ENCODE results near the gene STXBP6.

Gene STXBP6

GRCh38 chr14:24909523-24910302, 140.2 kb downstream of the STXBP6 start:
- no peak for DNase-seq
- in situ Hi-C loops (cut with HindIII; ENCODE audit: low pct_ligation_motif_present, low pct_unique_long_range_greater_than_20kb, low sequenced_read_pairs) = no loop called here

- in situ Hi-C loops (cut with HindIII; ENCODE audit: low pct_ligation_motif_present, low pct_unique_long_range_greater_than_20kb, low sequenced_read_pairs) = no loop called here
- no peak for DNase-seq
These were observed 141.2 kb downstream of the STXBP6 start for GRCh38 chr14:24908592-24909236.

- DNase-seq = no peak
- in situ Hi-C loops (cut with HindIII; ENCODE audit: low pct_ligation_motif_present, low pct_unique_long_range_greater_than_20kb, low sequenced_read_pairs) = no loop called here
These were observed 145.4 kb downstream of the STXBP6 start for GRCh38 chr14:24904533-24904932.

GRCh38 chr14:24903337-24903736, 146.6 kb downstream of the STXBP6 start:
- in situ Hi-C loops (cut with HindIII; ENCODE audit: low pct_ligation_motif_present, low pct_unique_long_range_greater_than_20kb, low sequenced_read_pairs) = no loop called here
- peak; percentile 58 for DNase-seq

GRCh38 chr14:24900269-24901100, 149.5 kb downstream of the STXBP6 start:
- in situ Hi-C loops (cut with HindIII; ENCODE audit: low pct_ligation_motif_present, low pct_unique_long_range_greater_than_20kb, low sequenced_read_pairs) = no loop called here
- DNase-seq = no peak

- DNase-seq = no peak
- in situ Hi-C loops (cut with HindIII; ENCODE audit: low pct_ligation_motif_present, low pct_unique_long_range_greater_than_20kb, low sequenced_read_pairs) = no loop called here
These were observed 152.2 kb downstream of the STXBP6 start for GRCh38 chr14:24897793-24898192.

GRCh38 chr14:24895622-24896021, 154.3 kb downstream of the STXBP6 start:
- in situ Hi-C loops (cut with HindIII; ENCODE audit: low pct_ligation_motif_present, low pct_unique_long_range_greater_than_20kb, low sequenced_read_pairs) = no loop called here
- no peak for DNase-seq

- DNase-seq = no peak
- in situ Hi-C loops (cut with HindIII; ENCODE audit: low pct_ligation_motif_present, low pct_unique_long_range_greater_than_20kb, low sequenced_read_pairs) = no loop called here
These were observed 154.7 kb downstream of the STXBP6 start for GRCh38 chr14:24895243-24895583.

- no peak for DNase-seq
- in situ Hi-C loops (cut with HindIII; ENCODE audit: low pct_ligation_motif_present, low pct_unique_long_range_greater_than_20kb, low sequenced_read_pairs) = no loop called here
These were observed 155.2 kb downstream of the STXBP6 start for GRCh38 chr14:24894583-24895242.

- no peak for DNase-seq
- in situ Hi-C loops (cut with HindIII; ENCODE audit: low pct_ligation_motif_present, low pct_unique_long_range_greater_than_20kb, low sequenced_read_pairs) = no loop called here
These were observed 157.4 kb downstream of the STXBP6 start for GRCh38 chr14:24892497-24893051.

- DNase-seq = no peak
- in situ Hi-C loops (cut with HindIII; ENCODE audit: low pct_ligation_motif_present, low pct_unique_long_range_greater_than_20kb, low sequenced_read_pairs) = no loop called here
These were observed 157.9 kb downstream of the STXBP6 start for GRCh38 chr14:24891987-24892496.

- no peak for DNase-seq
- in situ Hi-C loops (cut with HindIII; ENCODE audit: low pct_ligation_motif_present, low pct_unique_long_range_greater_than_20kb, low sequenced_read_pairs) = no loop called here
These were observed 159.2 kb downstream of the STXBP6 start for GRCh38 chr14:24890716-24891115.

- in situ Hi-C loops (cut with HindIII; ENCODE audit: low pct_ligation_motif_present, low pct_unique_long_range_greater_than_20kb, low sequenced_read_pairs) = no loop called here
- no peak for DNase-seq
These were observed 160.1 kb downstream of the STXBP6 start for GRCh38 chr14:24889843-24890242.

- in situ Hi-C loops (cut with HindIII; ENCODE audit: low pct_ligation_motif_present, low pct_unique_long_range_greater_than_20kb, low sequenced_read_pairs) = no loop called here
- DNase-seq = no peak
These were observed 161.4 kb downstream of the STXBP6 start for GRCh38 chr14:24888532-24888931.

- no peak for DNase-seq
- in situ Hi-C loops (cut with HindIII; ENCODE audit: low pct_ligation_motif_present, low pct_unique_long_range_greater_than_20kb, low sequenced_read_pairs) = no loop called here
These were observed 162.2 kb downstream of the STXBP6 start for GRCh38 chr14:24887623-24888304.

- in situ Hi-C loops (cut with HindIII; ENCODE audit: low pct_ligation_motif_present, low pct_unique_long_range_greater_than_20kb, low sequenced_read_pairs) = no loop called here
- no peak for DNase-seq
These were observed 164.5 kb downstream of the STXBP6 start for GRCh38 chr14:24885410-24885913.

GRCh38 chr14:24883576-24883975, 166.4 kb downstream of the STXBP6 start:
- in situ Hi-C loops (cut with HindIII; ENCODE audit: low pct_ligation_motif_present, low pct_unique_long_range_greater_than_20kb, low sequenced_read_pairs) = no loop called here
- DNase-seq = no peak
